CD14-positive monocyte (primary cell): Measurements from ENCODE around the gene RBM46. TPM values are rescaled to one million over a fixed set of nuclear protein-coding genes. Genes with fewer than 3 reads are reported as not detected.

Experiments used
- DNase-seq, 3 donors: peaks; one replicate each; pipeline ENCODE4 v3.0.0-alpha.2; 2011 to 2022
- H2AFZ ChIP-seq: 2 replicates; pipeline ENCODE4 v1.6.0; 2012; ENCODE audit warnings: mild to moderate bottlenecking, low read depth, low read length, inconsistent platforms; ENCODE audit not compliant: insufficient read depth, poor library complexity, severe bottlenecking
- H3K27ac ChIP-seq, 2 donors: 1 replicate in 1 of 2; 2 replicates in 1 of 2; pipeline ENCODE4 v1.5.1; 2012 to 2013; ENCODE audit warnings: low read length in 2 of 2, control low read depth in 1 of 2, inconsistent platforms in 1 of 2, low read depth in 1 of 2, mild to moderate bottlenecking in 1 of 2
- H3K27me3 ChIP-seq, 2 donors: one replicate each; pipeline versions ENCODE4 v1.6.0 to v1.6.1; 2011 to 2013; ENCODE audit warnings: low read length in 2 of 2; ENCODE audit not compliant: control insufficient read depth in 2 of 2, insufficient read depth in 2 of 2
- H3K36me3 ChIP-seq, 2 donors: replicated peaks in 1 of 2; 1 replicate in 1 of 2; 2 replicates in 1 of 2; pipeline versions ENCODE4 v1.5.1 to v1.6.1; 2012 to 2013; ENCODE audit warnings: low read length in 2 of 2, control low read depth in 1 of 2, inconsistent platforms in 1 of 2, mild to moderate bottlenecking in 1 of 2; ENCODE audit not compliant: insufficient read depth in 2 of 2, control insufficient read depth in 1 of 2
- H3K4me1 ChIP-seq, 2 donors: 1 replicate in 1 of 2; 2 replicates in 1 of 2; pipeline versions ENCODE4 v1.5.1 to v1.6.1; 2012 to 2013; ENCODE audit warnings: low read length in 2 of 2, control low read depth in 1 of 2, inconsistent platforms in 1 of 2, mild to moderate bottlenecking in 1 of 2, moderate library complexity in 1 of 2; ENCODE audit not compliant: insufficient read depth in 2 of 2, control insufficient read depth in 1 of 2
- H3K4me2 ChIP-seq: replicated peaks from 2 replicates; pipeline ENCODE3; 2012; ENCODE audit warnings: low read length, moderate library complexity, mild to moderate bottlenecking; ENCODE audit not compliant: poor library complexity, severe bottlenecking; ENCODE audit errors: extremely low read depth
- H3K4me3 ChIP-seq, 3 experiments: fragments of 200-600 bp in 1 of 3; sonication (generic) in 1 of 3; replicated peaks in 1 of 3; 1 replicate in 2 of 3; 2 replicates in 1 of 3; pipeline ENCODE4 v1.5.1; 2011 to 2013; ENCODE audit warnings: low read length in 3 of 3, mild to moderate bottlenecking in 3 of 3, control low read depth in 2 of 3, low read depth in 2 of 3, inconsistent platforms in 1 of 3, moderate library complexity in 1 of 3
- H3K79me2 ChIP-seq: 2 replicates; pipeline ENCODE4 v1.6.0; 2012; ENCODE audit warnings: mild to moderate bottlenecking, control low read depth, inconsistent platforms, low read length, moderate library complexity; ENCODE audit not compliant: insufficient read depth
- H3K9ac ChIP-seq: 2 replicates; pipeline ENCODE4 v1.6.0; 2017; ENCODE audit warnings: low read length, mild to moderate bottlenecking; ENCODE audit not compliant: insufficient read depth, poor library complexity, severe bottlenecking
- H3K9me3 ChIP-seq, 2 donors: replicated peaks in 1 of 2; 1 replicate in 1 of 2; 2 replicates in 1 of 2; pipeline versions ENCODE4 v1.5.1 to v1.6.1; 2012 to 2013; ENCODE audit warnings: low read length in 2 of 2, control low read depth in 1 of 2; ENCODE audit not compliant: control insufficient read depth in 1 of 2, insufficient read depth in 1 of 2
- H4K20me1 ChIP-seq: 2 replicates; pipeline ENCODE4 v1.6.0; 2012; ENCODE audit warnings: mild to moderate bottlenecking, low read length, control low read depth, moderate library complexity; ENCODE audit not compliant: insufficient read depth
- H3K27ac Mint-ChIP-seq, 7 donors: one replicate each; pipeline ENCODE4 v1.8.0; 2020; ENCODE audit warnings: mild to moderate bottlenecking in 7 of 7, mixed read lengths in 7 of 7, moderate library complexity in 6 of 7, inconsistent platforms in 2 of 7
- H3K27me3 Mint-ChIP-seq, 3 donors: one replicate each; pipeline ENCODE4 v1.8.0; 2021 to 2022; ENCODE audit warnings: low read depth in 3 of 3, mild to moderate bottlenecking in 3 of 3, mixed read lengths in 3 of 3, moderate library complexity in 3 of 3, inconsistent platforms in 1 of 3
- H3K36me3 Mint-ChIP-seq, 2 donors: one replicate each; pipeline ENCODE4 v1.8.0; 2020; ENCODE audit warnings: mixed read lengths in 2 of 2, inconsistent platforms in 1 of 2, mild to moderate bottlenecking in 1 of 2
- H3K4me1 Mint-ChIP-seq: one replicate; pipeline ENCODE4 v1.8.0; 2020; ENCODE audit warnings: mild to moderate bottlenecking, mixed read lengths
- H3K4me3 Mint-ChIP-seq, 2 donors: one replicate each; pipeline ENCODE4 v1.8.0; 2020; ENCODE audit warnings: mild to moderate bottlenecking in 2 of 2, mixed read lengths in 2 of 2, moderate library complexity in 1 of 2
- H3K9me3 Mint-ChIP-seq, 7 donors: one replicate each; pipeline ENCODE4 v1.8.0; 2020 to 2022; ENCODE audit warnings: mixed read lengths in 7 of 7, mild to moderate bottlenecking in 6 of 7, moderate library complexity in 6 of 7, inconsistent platforms in 2 of 7
- CTCF ChIP-seq: fragments of 200-600 bp; IDR thresholded peaks from one replicate; pipeline ENCODE4 v1.8.0; 2022; ENCODE audit warnings: antibody characterized with exemption, mild to moderate bottlenecking
- whole genome bisulfite sequencing: methylation state at CpG from one replicate; pipeline ENCODE4 v1.1.5; 2013; ENCODE audit warnings: missing lambda C conversion rate; ENCODE audit not compliant: insufficient coverage; 5-methylcytosine and 5-hydroxymethylcytosine counted together
- intact Hi-C, 2 donors: fragments of 100-400 bp; cut with micrococcal nuclease; formaldehyde crosslinking; loops; one replicate each; pipeline versions ENCODE4 v1.15.0 to v1.15.1; 2023
- polyA plus RNA-seq, 3 donors: library from polyadenylated mRNA; depleted of rRNA in 1 of 3; unstranded in 2 of 3; stranded (reverse) in 1 of 3; fragments of 300-500 nt in 2 of 3; fragments of >200 nt in 1 of 3; fragmentation: Illumina TruSeq in 2 of 3; gene quantifications; 1 replicate in 2 of 3; 2 replicates in 1 of 3; pipeline ENCODE4 v1.2.3, GENCODE V29; 2012 to 2021
- small RNA-seq: library from RNA; depleted of rRNA; stranded (forward); fragments of <200 nt; gene quantifications from one replicate; pipeline ENCODE3, GENCODE V24; 2012; ENCODE audit warnings: low read depth; ENCODE audit not compliant: insufficient read length

RBM46 gene
- polyA plus RNA-seq, 3 donors: 0.04 TPM; not detected in 2

DNA sequence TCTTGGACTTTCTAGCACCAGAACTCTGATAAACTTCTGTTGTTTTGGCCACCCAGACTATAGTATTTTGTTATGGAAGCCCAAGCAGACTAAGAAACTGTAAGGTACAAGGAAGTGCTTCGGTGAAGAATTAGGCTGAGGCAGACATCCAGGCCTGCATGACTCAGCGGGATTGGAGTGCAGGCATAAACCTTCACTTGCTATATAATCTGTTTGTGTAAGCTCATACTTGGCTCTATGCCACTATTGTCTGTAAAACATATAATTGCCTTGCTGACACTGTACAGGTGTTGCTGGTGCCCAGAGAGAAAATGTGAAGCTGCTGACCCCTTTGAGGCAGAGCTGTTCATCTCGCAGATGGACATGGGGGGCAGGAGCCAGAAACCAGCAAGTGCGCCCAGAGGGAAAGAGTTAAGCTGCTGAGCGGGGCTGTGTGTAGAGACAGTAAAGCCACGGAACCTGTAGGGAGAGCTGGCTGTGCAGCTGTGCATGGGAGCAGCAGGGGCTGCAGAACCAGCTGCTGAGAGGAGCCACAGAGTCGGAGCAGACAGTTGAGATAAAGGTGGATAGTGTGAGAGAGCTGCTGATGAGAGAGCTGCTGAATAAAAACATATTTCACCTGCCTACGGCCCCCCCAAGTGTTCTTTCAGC lies 96.2 kb downstream of the RBM46 start:
- Mint-ChIP-seq H3K36me3 (no peaks in the 10 kb centered on the region), H3K27ac (peak overlapping the region in 1 of 7 donors; percentile 12), H3K4me3 (no peak overlapping the region), H3K4me1 (no peaks in the 10 kb centered on the region), H3K9me3 (peaks cover 6 to 18% (median 14%) of the 10 kb centered on the region in 7 donors), H3K27me3 (no peaks in the 10 kb centered on the region)
- H3K27ac ChIP-seq: no peak overlapping the region
- WGBS: 59% methylated on average over 6 of the region's 8 CpGs
- no peaks in the 10 kb centered on the region for H3K79me2 ChIP-seq
- H4K20me1 ChIP-seq: no peaks in the 10 kb centered on the region
- H3K9me3 ChIP-seq: peaks cover 13 to 22% of the 10 kb centered on the region in 2 donors
- no peak overlapping the region for H3K9ac ChIP-seq
- H3K4me1 ChIP-seq: no peaks in the 10 kb centered on the region
- intact Hi-C loops: no loop called here
- H2AFZ ChIP-seq: no peak overlapping the region
- no peak overlapping the region for H3K4me2 ChIP-seq
- H3K27me3 ChIP-seq: no peaks in the 10 kb centered on the region
- no peak for DNase-seq
- H3K4me3 ChIP-seq: no peak overlapping the region
- no peak for TF ChIP-seq CTCF
- no peaks in the 10 kb centered on the region for H3K36me3 ChIP-seq

Small RNA genes lying within 50 kb of the gene (small RNA-seq; reads per million reads assigned to genes)
- gene RNU2-44P (2.4 reads per million, percentile 7 among the genes with 10 or more reads in this experiment), gene RNU2-66P (not detected)

Other genes with a start within 250 kb of the RBM46 start
- gene PLRG1, start 230.9 kb upstream of the RBM46 start, polyA plus RNA-seq: 10 to 100 TPM; 34.6 to 56.1 (median 52.5) TPM
- gene FGB, start 218.3 kb upstream of the RBM46 start, polyA plus RNA-seq: not detected
- gene FGA, start 190.5 kb upstream of the RBM46 start, polyA plus RNA-seq: not detected
- not detected for gene FGG, start 168.6 kb upstream of the RBM46 start, polyA plus RNA-seq
- not detected for gene LRAT, start 37.3 kb upstream of the RBM46 start, polyA plus RNA-seq